HG02610 (cell line): ENCODE results near the gene PERM1.
"Not testable (repeated sequence)": the region's sequence is repeated elsewhere in the genome, so short reads cannot be mapped to it uniquely, and the experiment has no call there.

Experiments used
- ATAC-seq: cut with Tn5 transposase; IDR thresholded peaks from one replicate; pipeline ENCODE4 v1.9.1; 2021; ENCODE audit warnings: mild to moderate bottlenecking, moderate library complexity; ENCODE audit not compliant: unreplicated experiment

The PERM1 gene

DNA sequence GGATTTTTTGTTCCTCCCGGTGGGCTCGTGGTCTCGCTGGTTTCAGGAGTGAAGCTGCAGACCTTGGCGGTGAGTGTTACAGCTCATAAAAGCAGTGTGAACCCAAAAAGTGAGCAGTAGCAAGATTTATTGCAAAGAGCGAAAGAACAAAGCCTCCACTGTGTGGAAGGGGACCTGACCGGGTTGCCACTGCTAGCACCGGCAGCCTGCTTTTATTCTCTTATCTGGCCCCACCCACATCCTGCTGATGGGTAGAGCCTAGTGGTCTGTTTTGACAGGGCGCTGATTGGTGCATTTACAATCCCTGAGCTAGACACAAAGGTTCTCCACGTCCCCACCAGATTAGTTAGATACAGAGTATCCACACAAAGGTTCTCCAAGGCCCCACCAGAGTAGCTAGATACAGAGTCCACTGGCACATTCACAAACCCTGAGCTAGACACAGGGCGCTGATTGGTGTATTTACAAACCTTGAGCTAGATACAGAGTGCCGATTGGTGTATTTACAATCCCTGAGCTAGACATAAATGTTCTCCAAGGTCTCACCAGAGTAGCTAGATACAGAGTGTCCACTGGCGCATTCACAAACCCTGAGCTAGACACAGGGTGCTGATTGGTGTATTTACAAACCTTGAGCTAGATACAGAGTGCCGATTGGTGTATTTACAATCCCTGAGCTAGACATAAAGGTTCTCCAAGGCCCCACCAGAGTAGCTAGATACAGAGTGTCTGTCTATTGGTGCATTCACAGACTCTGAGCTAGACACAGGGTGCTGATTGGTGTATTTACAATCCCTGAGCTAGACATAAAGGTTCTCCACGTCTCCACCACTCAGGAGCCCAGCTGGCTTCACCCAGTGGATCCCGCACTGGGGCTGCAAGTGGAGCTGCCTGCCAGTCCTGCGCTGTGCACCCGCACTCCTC, 35.8 kb upstream of the PERM1 start:
- ATAC-seq = not testable (repeated sequence)

DNA sequence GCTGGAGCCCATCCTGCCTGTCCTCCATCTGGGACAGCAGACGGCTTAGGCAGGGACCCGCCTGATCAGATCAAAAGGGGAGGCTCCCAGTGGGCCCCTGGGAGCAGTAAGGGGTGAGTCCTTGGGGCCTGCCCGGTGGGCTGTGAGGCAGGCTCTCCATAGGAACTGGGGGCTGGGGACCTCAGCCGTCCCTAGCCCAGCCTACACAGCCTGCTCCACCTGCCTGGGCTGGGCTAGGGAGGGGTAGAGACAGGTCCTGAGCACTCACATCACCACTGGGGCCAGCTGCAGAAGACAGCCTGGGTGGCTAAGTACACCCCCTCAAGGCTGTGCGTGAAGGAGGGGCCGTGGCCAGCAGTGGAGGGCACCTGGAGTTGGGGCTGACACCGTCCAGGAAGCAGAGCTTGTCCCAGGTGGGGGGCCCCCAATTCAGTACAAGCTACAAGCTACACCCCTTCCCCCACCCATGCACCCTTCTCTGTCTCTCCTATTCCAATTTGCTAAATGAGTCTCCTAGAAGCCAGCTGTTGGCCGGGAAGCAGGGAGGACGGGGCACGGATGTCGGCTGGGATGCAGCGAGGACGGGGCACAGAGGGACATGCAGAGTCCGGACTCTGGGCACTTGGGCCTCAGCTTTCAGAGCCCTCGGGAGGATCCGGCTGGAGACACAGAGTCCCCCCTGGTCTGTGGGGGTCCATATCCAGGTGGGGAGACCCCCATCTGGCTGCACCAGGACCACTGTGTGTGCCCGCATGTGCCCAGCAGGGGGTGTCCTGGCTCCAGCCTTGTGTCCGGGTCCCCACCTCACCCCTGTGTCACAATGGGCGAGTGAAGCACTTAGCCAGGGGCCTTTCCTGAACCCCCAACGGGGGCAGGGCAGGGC, 33.1 kb upstream of the PERM1 start:
- ATAC-seq = no peak

GRCh38 chr1:1013922-1014648, 32.2 kb upstream of the PERM1 start:
- no peak for ATAC-seq

GRCh38 chr1:1013105-1013921, 31.4 kb upstream of the PERM1 start, which contains the start of gene ISG15:
ISG15 (plus strand) TSS chr1:1013497; CDS start chr1:1013574, 77 bp downstream.
- ATAC-seq = peak; percentile 67

GRCh38 chr1:1012736-1013104, 30.8 kb upstream of the PERM1 start:
- not testable (repeated sequence) for ATAC-seq

DNA sequence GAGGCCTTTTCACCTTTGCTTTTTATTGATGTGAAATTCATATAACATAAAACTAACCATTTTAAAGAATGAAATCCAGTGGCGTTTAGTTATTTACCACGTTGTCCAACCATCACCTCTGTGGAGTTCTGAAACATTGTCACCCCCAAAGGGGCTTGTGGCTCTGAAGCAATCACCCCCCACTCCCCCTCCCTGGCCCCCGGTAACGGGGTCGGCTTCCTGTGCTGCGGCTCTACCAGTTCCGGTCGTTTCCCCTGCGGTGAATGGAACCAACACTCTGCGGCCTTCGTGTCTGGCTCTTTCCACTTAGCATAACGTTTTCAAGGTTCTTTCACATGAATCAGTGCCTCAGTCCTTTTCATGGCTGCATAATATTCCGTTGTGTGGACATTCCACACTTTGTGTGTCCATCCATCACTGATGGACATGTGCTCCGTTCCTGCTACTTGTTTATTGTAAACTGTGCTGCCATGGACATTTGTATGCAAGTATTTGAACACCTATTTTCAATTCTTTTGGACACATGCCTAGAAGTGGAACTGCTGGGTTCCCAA, 29.6 kb upstream of the PERM1 start:
- ATAC-seq = no peak

DNA sequence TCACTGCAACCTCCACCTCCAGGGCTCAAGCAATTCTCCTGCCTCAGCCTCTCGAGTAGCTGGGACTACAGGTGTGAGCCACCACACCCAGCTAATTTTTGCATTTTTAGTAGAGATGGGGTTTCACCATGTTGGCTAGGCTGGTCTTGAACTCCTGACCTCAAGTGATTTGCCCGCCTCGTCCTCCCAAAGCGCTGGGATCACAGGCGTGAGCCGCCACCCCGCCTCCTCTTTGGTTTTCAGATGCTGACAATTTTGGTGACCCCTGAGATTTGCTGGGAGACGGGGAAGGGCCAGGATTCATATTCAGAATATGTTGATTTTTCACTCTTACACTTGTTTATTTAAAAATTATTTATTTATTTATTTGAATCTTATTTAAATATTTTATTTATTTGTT, 28.2 kb upstream of the PERM1 start:
- ATAC-seq = not testable (repeated sequence)

GRCh38 chr1:1006305-1007159, 24.6 kb upstream of the PERM1 start:
- no peak for ATAC-seq

DNA sequence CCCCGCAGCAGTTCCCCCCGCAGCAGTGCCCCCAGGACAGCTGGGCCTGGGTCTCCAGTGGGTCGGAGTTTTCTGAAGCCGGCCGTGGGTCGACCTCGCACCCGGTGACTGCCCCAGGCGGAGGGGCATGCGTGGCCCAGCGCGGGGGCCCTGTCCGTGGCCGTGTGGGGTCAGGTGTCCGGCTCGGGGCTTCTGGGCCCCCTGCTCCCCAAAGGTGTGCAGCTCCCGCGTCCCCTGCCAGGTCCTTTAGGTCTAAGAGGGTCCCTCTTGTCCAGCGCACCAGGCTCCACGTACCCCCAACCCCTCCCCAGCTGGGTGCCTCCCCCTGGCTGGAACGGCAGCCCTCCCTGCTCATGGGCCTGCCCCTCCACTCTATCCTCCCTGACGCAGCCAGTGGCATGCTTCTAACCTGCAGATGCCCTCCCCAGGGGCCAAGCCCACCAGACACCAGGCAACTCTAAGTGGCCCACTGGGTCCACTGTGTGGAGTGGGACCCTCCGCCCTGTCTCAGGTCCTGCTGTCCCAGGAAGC, 23.9 kb upstream of the PERM1 start:
- ATAC-seq = no peak

GRCh38 chr1:1004780-1005697, 23.1 kb upstream of the PERM1 start:
- ATAC-seq = no peak

DNA sequence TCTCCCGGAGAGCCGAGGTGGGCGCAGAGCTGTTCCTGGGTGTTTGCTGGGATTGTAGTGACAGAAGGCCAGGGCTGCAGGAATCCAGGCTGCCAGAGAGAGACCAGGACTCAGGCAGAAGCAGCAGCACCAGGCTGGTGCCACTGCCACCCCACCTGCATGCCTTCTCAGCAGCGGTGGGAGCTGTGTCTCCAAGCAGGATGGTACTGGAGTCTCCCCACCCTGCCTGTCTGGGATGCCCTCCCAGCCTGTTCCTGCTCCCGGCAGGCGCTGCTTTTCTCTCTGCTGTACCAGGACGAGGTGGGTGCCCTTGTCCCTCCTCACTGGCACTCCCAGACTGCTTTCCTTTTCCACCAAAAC, 22.5 kb upstream of the PERM1 start:
- no peak for ATAC-seq

GRCh38 chr1:1003618-1004419, 21.9 kb upstream of the PERM1 start:
- no peak for ATAC-seq

- ATAC-seq = no peak
Observed at GRCh38 chr1:1001057-1001783, 19.3 kb upstream of the PERM1 start.

DNA sequence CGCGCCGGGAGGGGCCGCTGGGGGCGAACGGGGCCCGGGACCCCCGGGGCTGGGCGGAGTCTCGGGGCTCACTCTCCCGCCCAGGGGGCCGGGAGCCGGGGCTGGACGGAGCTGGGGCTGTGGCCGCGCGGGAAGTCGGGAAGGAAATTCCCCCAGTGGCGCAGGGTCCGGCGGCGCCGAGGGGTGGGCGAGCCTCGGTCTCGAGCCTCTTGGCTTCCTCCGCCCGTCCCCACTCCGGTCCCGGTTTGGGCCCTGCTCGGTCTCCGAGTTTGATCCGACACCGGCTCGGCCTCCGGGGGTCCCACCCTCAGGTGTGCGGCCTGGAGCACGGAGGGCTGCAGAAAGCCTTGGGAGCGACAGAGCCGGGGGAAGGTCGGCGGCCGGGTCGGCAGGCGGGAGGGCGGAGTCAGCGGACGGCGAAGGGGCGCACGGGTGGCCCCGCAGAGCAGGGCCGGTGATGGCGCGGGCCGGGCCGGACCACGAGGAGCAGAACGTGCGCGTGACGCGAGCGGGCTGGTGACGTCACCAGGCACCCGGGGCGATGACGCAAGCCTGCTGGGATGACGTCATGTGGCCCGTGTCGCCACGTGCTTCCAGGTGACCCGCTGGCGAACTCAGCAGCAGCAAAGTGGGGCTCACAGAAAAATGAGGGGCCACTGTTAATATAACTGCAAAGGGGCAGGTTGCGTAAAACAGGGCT, 18.6 kb upstream of the PERM1 start:
- ATAC-seq = no peak

DNA sequence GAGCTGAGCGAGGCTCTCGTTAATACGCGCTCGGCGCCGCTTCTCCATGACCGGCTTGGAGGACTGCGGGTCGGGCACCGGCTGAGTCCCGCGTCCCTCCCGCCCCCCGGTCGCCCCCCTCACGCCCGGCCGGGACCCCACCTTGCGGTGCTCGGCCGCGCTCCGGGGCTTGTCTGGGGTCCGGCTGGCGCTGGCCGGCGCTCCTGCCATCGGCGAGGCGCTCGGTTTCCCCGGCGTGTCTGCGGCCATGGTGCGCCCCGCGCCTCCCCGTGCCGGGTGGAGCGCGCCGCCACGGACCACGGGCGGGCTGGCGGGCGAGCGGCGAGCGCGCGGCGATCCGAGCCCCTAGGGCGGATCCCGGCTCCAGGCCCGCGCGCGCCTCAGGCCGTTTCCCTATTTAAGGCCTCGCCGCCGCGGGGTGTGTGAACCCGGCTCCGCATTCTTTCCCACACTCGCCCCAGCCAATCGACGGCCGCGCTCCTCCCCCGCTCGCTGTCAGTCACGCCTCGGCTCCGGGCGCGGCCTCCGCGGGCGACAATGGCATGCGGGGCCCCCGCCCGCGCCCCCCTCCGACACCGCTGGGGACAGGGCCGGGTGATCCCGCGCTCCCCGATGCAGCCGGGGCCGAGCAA, 17.9 kb upstream of the PERM1 start, which contains the start of gene HES4:
Gene HES4 (minus strand): TSS at position 373 of the 632 bp plus-strand sequence. CDS start 124 bp downstream, at position 249.
- ATAC-seq = no peak
